Stomach smooth muscle (tissue), 2 donors: ENCODE data around the gene CELF2.

ENCODE experiments used
- H3K27ac ChIP-seq: one replicate; pipeline ENCODE4 v1.7.0; 2013; ENCODE audit warnings: mild to moderate bottlenecking, low read length, inconsistent platforms
- H3K27me3 ChIP-seq, 2 donors: one replicate each; pipeline ENCODE4 v1.7.0; 2013; ENCODE audit warnings: low read length in 2 of 2; ENCODE audit not compliant: insufficient read depth in 2 of 2, control insufficient read depth in 1 of 2
- H3K36me3 ChIP-seq, 2 donors: one replicate each; pipeline ENCODE4 v1.7.0; 2013; ENCODE audit warnings: low read length in 2 of 2; ENCODE audit not compliant: control insufficient read depth in 2 of 2, insufficient read depth in 2 of 2
- H3K4me1 ChIP-seq: one replicate; pipeline ENCODE4 v1.7.0; 2013; ENCODE audit warnings: low read length; ENCODE audit not compliant: control insufficient read depth, insufficient read depth
- H3K4me3 ChIP-seq, 2 donors: one replicate each; pipeline ENCODE4 v1.7.0; 2013; ENCODE audit warnings: low read length in 2 of 2
- H3K9ac ChIP-seq, 2 donors: one replicate each; pipeline ENCODE4 v1.7.0; 2013; ENCODE audit warnings: low read length in 2 of 2, mild to moderate bottlenecking in 1 of 2
- H3K9me3 ChIP-seq, 2 donors: one replicate each; pipeline ENCODE4 v1.7.0; 2013; ENCODE audit warnings: low read length in 2 of 2; ENCODE audit not compliant: control insufficient read depth in 2 of 2
- donor health status: healthy.
- donor health status: Pancreatic carcinoma.

The CELF2 gene

DNA sequence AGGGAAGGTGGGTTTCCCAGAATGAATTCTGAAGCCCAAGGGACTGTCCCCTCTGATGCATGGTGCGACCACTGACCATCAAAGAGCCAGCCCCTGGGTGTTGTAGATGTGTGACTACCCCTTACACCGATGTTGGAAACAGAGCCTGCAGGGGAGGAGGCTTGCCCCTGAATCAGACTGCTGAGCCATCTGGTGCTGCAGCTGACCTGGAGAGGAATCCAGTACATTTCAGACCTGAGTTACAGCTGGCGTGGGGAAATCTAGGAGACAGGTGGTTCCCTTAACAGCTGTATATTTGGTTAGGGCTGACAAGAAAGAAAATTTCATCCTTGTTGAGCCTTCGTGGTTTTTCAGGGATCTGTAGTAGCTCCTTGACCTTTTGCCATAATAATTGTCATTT is 195.5 kb downstream of the CELF2 start:
- Histone ChIP-seq H3K27ac (no peak overlapping the region), H3K4me1 (peaks cover 24% of the 10 kb centered on the region), H3K9ac (no peak overlapping the region), H3K9me3 (no peaks in the 10 kb centered on the region), H3K36me3 (no peaks in the 10 kb centered on the region), H3K4me3 (no peak overlapping the region), H3K27me3 (no peaks in the 10 kb centered on the region)

- H3K9me3 ChIP-seq: no peaks in the 10 kb centered on the region
- H3K4me3 ChIP-seq: no peak overlapping the region
- H3K4me1 ChIP-seq: peaks cover 17% of the 10 kb centered on the region
- H3K27me3 ChIP-seq: no peaks in the 10 kb centered on the region
- no peak overlapping the region for H3K9ac ChIP-seq
- H3K27ac ChIP-seq: no peak overlapping the region
- H3K36me3 ChIP-seq: no peaks in the 10 kb centered on the region
These were observed 196.7 kb downstream of the CELF2 start for GRCh38 chr10:11214407-11214806.

GRCh38 chr10:11215471-11215870 is 197.8 kb downstream of the CELF2 start:
- H3K4me1 ChIP-seq: peaks cover 9% of the 10 kb centered on the region
- H3K27me3 ChIP-seq: no peaks in the 10 kb centered on the region
- no peaks in the 10 kb centered on the region for H3K36me3 ChIP-seq

GRCh38 chr10:11217521-11217920 is 199.8 kb downstream of the CELF2 start:
- H3K9me3 ChIP-seq: no peaks in the 10 kb centered on the region
- H3K9ac ChIP-seq: no peak overlapping the region
- H3K27ac ChIP-seq: no peak overlapping the region
- H3K36me3 ChIP-seq: no peaks in the 10 kb centered on the region
- peaks cover 3% of the 10 kb centered on the region for H3K4me1 ChIP-seq
- H3K27me3 ChIP-seq: no peaks in the 10 kb centered on the region
- no peak overlapping the region for H3K4me3 ChIP-seq

More at GRCh38 chr10:11215471-11215870, 197.8 kb downstream of the CELF2 start:
- Histone ChIP-seq H3K4me3 (no peak overlapping the region), H3K9me3 (no peaks in the 10 kb centered on the region), H3K27ac (no peak overlapping the region), H3K9ac (no peak overlapping the region)

- Histone ChIP-seq H3K36me3 (no peaks in the 10 kb centered on the region), H3K9ac (no peak overlapping the region), H3K9me3 (no peaks in the 10 kb centered on the region), H3K4me3 (no peak overlapping the region), H3K27ac (no peak overlapping the region), H3K4me1 (no peaks in the 10 kb centered on the region), H3K27me3 (no peaks in the 10 kb centered on the region)
These were observed 200.7 kb downstream of the CELF2 start for GRCh38 chr10:11218395-11218794.

GRCh38 chr10:11219431-11219830 is 201.8 kb downstream of the CELF2 start:
- Histone ChIP-seq H3K4me3 (no peak overlapping the region), H3K4me1 (no peaks in the 10 kb centered on the region), H3K36me3 (no peaks in the 10 kb centered on the region), H3K9ac (no peak overlapping the region), H3K9me3 (no peaks in the 10 kb centered on the region), H3K27ac (no peak overlapping the region), H3K27me3 (no peaks in the 10 kb centered on the region)

- Histone ChIP-seq H3K9me3 (no peaks in the 10 kb centered on the region), H3K4me3 (no peak overlapping the region), H3K27me3 (no peaks in the 10 kb centered on the region), H3K9ac (no peak overlapping the region), H3K4me1 (no peaks in the 10 kb centered on the region), H3K27ac (no peak overlapping the region), H3K36me3 (peaks cover 3 to 9% of the 10 kb centered on the region in 2 donors)
These were observed 205.4 kb downstream of the CELF2 start for GRCh38 chr10:11223081-11223480.

DNA sequence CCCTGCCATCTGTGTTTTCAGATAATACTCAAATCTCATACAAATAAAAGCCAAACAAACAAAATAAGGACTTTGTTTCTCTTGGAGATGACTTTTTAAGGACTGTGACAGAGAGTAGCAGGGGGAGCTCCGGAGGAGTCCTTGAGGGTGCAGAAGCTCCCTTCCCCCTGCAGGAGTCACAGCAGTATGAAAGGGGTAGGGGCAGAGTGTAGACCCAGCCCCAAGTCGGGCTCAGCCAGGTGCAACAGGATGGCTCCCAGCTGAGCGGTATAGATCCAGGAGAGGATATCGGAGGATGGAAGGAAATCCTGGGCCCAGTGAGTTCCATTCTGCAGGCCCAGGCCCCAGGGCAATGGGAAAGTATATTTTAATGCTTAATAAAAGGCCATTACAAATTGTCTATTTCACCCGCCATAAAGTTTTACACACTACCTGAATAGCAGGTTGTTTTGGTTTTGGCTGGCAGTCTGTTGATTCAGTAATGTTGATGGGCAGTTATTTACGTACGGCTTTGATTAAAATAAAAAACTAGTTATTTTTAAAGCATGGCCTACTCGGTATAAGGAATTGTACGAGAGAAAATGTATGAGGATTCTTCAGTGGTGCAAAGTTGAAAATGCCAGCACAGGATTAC is 206.0 kb downstream of the CELF2 start:
- Histone ChIP-seq H3K9me3 (no peaks in the 10 kb centered on the region), H3K36me3 (peaks cover 3 to 9% of the 10 kb centered on the region in 2 donors), H3K9ac (no peak overlapping the region), H3K4me1 (no peaks in the 10 kb centered on the region), H3K4me3 (no peak overlapping the region), H3K27me3 (no peaks in the 10 kb centered on the region), H3K27ac (no peak overlapping the region)

DNA sequence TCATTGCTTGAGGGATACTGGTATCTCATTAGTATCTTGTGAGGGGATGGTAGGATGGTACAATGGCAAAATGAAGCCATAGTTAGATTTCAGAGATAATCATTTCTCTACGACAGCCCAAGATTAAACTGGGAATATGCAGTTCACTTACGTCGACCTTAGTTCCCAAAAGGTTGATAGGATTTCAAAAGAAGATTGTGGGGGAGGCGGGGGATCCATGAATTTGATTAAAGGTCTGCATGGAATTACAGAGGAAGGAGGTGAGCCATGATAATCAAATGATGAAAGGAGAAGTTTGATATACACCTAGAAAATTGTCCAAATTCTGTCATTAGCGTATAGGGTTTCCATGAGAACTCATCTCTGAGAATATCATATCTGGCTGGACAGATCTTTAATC is 206.6 kb downstream of the CELF2 start:
- Histone ChIP-seq H3K27me3 (no peaks in the 10 kb centered on the region), H3K4me3 (no peak overlapping the region), H3K4me1 (no peaks in the 10 kb centered on the region), H3K9me3 (no peaks in the 10 kb centered on the region), H3K9ac (no peak overlapping the region), H3K27ac (no peak overlapping the region), H3K36me3 (peaks cover 7 to 10% of the 10 kb centered on the region in 2 donors)

DNA sequence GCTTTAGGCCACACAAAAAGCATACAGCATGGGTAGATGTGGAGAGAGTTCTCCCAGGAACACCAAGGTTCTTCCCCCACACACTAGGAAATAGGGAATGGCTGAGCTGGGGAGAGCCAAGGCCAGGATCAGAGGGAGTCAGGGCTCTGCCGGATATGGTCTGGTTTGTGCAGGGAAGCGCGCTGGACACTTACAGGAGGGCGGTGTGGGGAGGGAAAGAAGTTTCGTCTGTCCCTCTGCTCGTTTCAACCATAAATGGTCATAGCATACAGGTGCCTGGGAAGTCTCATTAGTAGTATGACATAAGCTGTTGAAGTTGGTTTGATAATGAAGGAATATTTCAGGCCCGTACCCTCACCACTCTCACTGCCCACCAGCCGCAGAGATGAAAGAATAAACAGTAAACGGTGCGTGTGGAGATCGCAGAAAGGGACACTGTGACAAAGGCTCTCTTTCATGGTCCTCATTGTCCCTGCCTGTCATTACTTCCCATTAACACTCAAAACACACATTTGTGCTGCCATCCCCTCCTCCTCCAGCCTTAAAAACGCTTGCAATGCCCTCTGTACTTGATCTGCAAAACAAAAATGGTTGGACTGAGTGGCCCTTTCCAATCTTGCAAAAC is 207.2 kb downstream of the CELF2 start:
- Histone ChIP-seq H3K36me3 (peaks cover 7 to 10% of the 10 kb centered on the region in 2 donors), H3K27ac (no peak overlapping the region), H3K4me3 (no peak overlapping the region), H3K9me3 (no peaks in the 10 kb centered on the region), H3K4me1 (no peaks in the 10 kb centered on the region), H3K9ac (no peak overlapping the region), H3K27me3 (no peaks in the 10 kb centered on the region)

GRCh38 chr10:11225935-11226334 is 208.3 kb downstream of the CELF2 start:
- no peaks in the 10 kb centered on the region for H3K4me1 ChIP-seq
- no peak overlapping the region for H3K9ac ChIP-seq
- no peak overlapping the region for H3K27ac ChIP-seq
- no peak overlapping the region for H3K4me3 ChIP-seq
- H3K27me3 ChIP-seq: no peaks in the 10 kb centered on the region
- no peaks in the 10 kb centered on the region for H3K9me3 ChIP-seq
- H3K36me3 ChIP-seq: peaks cover 7 to 15% of the 10 kb centered on the region in 2 donors
